H9 (cell line): Measurements from ENCODE around the gene GLDC. TPM values are rescaled to one million over a fixed set of nuclear protein-coding genes. Genes with fewer than 3 reads are reported as not detected.

Source experiments
- DNase-seq: peaks from one replicate; pipeline ENCODE4 v3.0.0-alpha.2; 2017
- H2AFZ ChIP-seq: one replicate; pipeline ENCODE4 v1.6.1; 2013; ENCODE audit warnings: mild to moderate bottlenecking, low read length, control low read depth, moderate library complexity
- H2AK5ac ChIP-seq: 2 replicates; pipeline ENCODE4 v1.6.1; 2013; ENCODE audit warnings: low read length, control low read depth, mixed read lengths; ENCODE audit not compliant: insufficient read length
- H2BK120ac ChIP-seq: one replicate; pipeline ENCODE4 v1.6.1; 2013; ENCODE audit warnings: low read depth, mild to moderate bottlenecking, low read length, control low read depth, inconsistent platforms; ENCODE audit not compliant: poor library complexity, severe bottlenecking
- H2BK12ac ChIP-seq: 2 replicates; pipeline ENCODE4 v1.6.1; 2013; ENCODE audit warnings: low read length, control low read depth, mixed read lengths, low read depth; ENCODE audit not compliant: insufficient read length
- H2BK15ac ChIP-seq: 2 replicates; pipeline ENCODE4 v1.6.1; 2013; ENCODE audit warnings: low read depth, low read length, control low read depth
- H2BK20ac ChIP-seq: one replicate; pipeline ENCODE4 v1.6.1; 2013; ENCODE audit warnings: low read depth, mild to moderate bottlenecking, low read length, control low read depth, inconsistent platforms; ENCODE audit not compliant: poor library complexity, severe bottlenecking
- H2BK5ac ChIP-seq: 2 replicates; pipeline ENCODE4 v1.6.1; 2013; ENCODE audit warnings: low read length, control low read depth, mixed read lengths; ENCODE audit not compliant: insufficient read length
- H3K14ac ChIP-seq: 2 replicates; pipeline ENCODE4 v1.6.1; 2013; ENCODE audit warnings: low read length, control low read depth; ENCODE audit not compliant: insufficient read depth
- H3K18ac ChIP-seq: 2 replicates; pipeline ENCODE4 v1.6.1; 2013; ENCODE audit warnings: low read depth, mild to moderate bottlenecking, mixed read lengths, low read length, control low read depth; ENCODE audit not compliant: insufficient read length
- H3K23ac ChIP-seq: 2 replicates; pipeline ENCODE4 v1.6.1; 2013; ENCODE audit warnings: low read length, control low read depth, mixed read lengths, low read depth; ENCODE audit not compliant: insufficient read length
- H3K23me2 ChIP-seq: 2 replicates; pipeline ENCODE4 v1.6.1; 2013; ENCODE audit warnings: low read depth, mild to moderate bottlenecking, mixed read lengths, low read length, control low read depth; ENCODE audit not compliant: insufficient read length, poor library complexity, severe bottlenecking
- H3K27ac ChIP-seq: 2 replicates; pipeline ENCODE4 v1.5.1; 2013; ENCODE audit warnings: low read length, control low read depth, mixed read lengths, low read depth; ENCODE audit not compliant: insufficient read length
- H3K27me3 ChIP-seq: 2 replicates; pipeline ENCODE4 v1.6.1; 2013; ENCODE audit warnings: low read length, control low read depth, inconsistent platforms; ENCODE audit not compliant: insufficient read depth
- H3K4ac ChIP-seq: 2 replicates; pipeline ENCODE4 v1.6.1; 2013; ENCODE audit warnings: low read depth, mild to moderate bottlenecking, control low read depth, inconsistent platforms, low read length, moderate library complexity
- H3K4me1 ChIP-seq: 2 replicates; pipeline ENCODE4 v1.6.1; 2013; ENCODE audit warnings: low read length, control low read depth, inconsistent platforms; ENCODE audit not compliant: insufficient read depth
- H3K4me2 ChIP-seq: 2 replicates; pipeline ENCODE4 v1.6.1; 2013; ENCODE audit warnings: low read length, control low read depth, mixed read lengths; ENCODE audit not compliant: insufficient read length, insufficient read depth
- H3K56ac ChIP-seq: 2 replicates; pipeline ENCODE4 v1.6.1; 2013; ENCODE audit warnings: low read depth, mild to moderate bottlenecking, mixed read lengths, low read length, control low read depth; ENCODE audit not compliant: insufficient read length
- H3K79me1 ChIP-seq: 2 replicates; pipeline ENCODE4 v1.6.1; 2013; ENCODE audit warnings: low read depth, mild to moderate bottlenecking, moderate library complexity, low read length, control low read depth, inconsistent platforms; ENCODE audit not compliant: insufficient read depth, poor library complexity, severe bottlenecking
- H3K79me2 ChIP-seq: 2 replicates; pipeline ENCODE4 v1.6.1; 2013; ENCODE audit warnings: low read length, control low read depth, inconsistent platforms; ENCODE audit not compliant: insufficient read depth
- H3K9ac ChIP-seq: 2 replicates; pipeline ENCODE4 v1.6.1; 2013; ENCODE audit warnings: low read length, control low read depth, mixed read lengths; ENCODE audit not compliant: insufficient read length; ENCODE audit errors: extremely low read depth
- H3K9me3 ChIP-seq: one replicate; pipeline ENCODE4 v1.6.1; 2013; ENCODE audit warnings: low read depth, low read length, inconsistent platforms; ENCODE audit not compliant: control insufficient read depth
- H3T11ph ChIP-seq: one replicate; pipeline ENCODE4 v1.6.1; 2013; ENCODE audit warnings: mild to moderate bottlenecking, low read length, control low read depth, inconsistent platforms
- H4K20me1 ChIP-seq: one replicate; pipeline ENCODE4 v1.6.1; 2013; ENCODE audit not compliant: control insufficient read depth, insufficient read length, insufficient read depth
- H4K5ac ChIP-seq: 2 replicates; pipeline ENCODE4 v1.6.1; 2013; ENCODE audit warnings: low read depth, mild to moderate bottlenecking, mixed read lengths, low read length, control low read depth; ENCODE audit not compliant: insufficient read length
- H4K8ac ChIP-seq: replicated peaks from 2 replicates; pipeline ENCODE4 v1.6.1; 2013; ENCODE audit warnings: low read length, control low read depth, mixed read lengths, low read depth; ENCODE audit not compliant: insufficient read length
- H4K91ac ChIP-seq: 2 replicates; pipeline ENCODE4 v1.6.1; 2013; ENCODE audit warnings: low read depth, mild to moderate bottlenecking, moderate library complexity, mixed read lengths, low read length, control low read depth; ENCODE audit not compliant: insufficient read length
- H3K27ac Mint-ChIP-seq, 3 experiments: 2 replicates in 2 of 3; 3 replicates in 1 of 3; pipeline ENCODE4 v1.8.0; 2020 to 2021; ENCODE audit warnings: mixed read lengths in 3 of 3, mild to moderate bottlenecking in 1 of 3, moderate library complexity in 1 of 3
- H3K27me3 Mint-ChIP-seq: 2 replicates; pipeline ENCODE4 v1.8.0; 2021; ENCODE audit warnings: low read depth, mild to moderate bottlenecking, moderate library complexity, mixed read lengths
- H3K36me3 Mint-ChIP-seq, 3 experiments: 2 replicates in 2 of 3; 3 replicates in 1 of 3; pipeline ENCODE4 v1.8.0; 2020 to 2021; ENCODE audit warnings: low read depth in 3 of 3, mixed read lengths in 3 of 3; ENCODE audit not compliant: insufficient read depth in 1 of 3
- H3K4me1 Mint-ChIP-seq, 2 experiments: 2 replicates each; pipeline ENCODE4 v1.8.0; 2020; ENCODE audit warnings: mixed read lengths in 2 of 2
- H3K4me3 Mint-ChIP-seq, 2 experiments: 2 replicates in 1 of 2; 3 replicates in 1 of 2; pipeline ENCODE4 v1.8.0; 2020 to 2021; ENCODE audit warnings: mild to moderate bottlenecking in 2 of 2, mixed read lengths in 2 of 2, moderate library complexity in 1 of 2
- H3K9me3 Mint-ChIP-seq, 2 experiments: 2 replicates in 1 of 2; 3 replicates in 1 of 2; pipeline ENCODE4 v1.8.0; 2020; ENCODE audit warnings: mild to moderate bottlenecking in 2 of 2, mixed read lengths in 2 of 2, moderate library complexity in 1 of 2
- WGBS: extraction: QIAGEN DNeasy Blood & Tissue Kit; methylation state at CpG from one replicate; pipeline ENCODE4 v1.1.7; 2013; ENCODE audit warnings: missing lambda C conversion rate, low lambda C conversion rate, mixed read lengths; ENCODE audit not compliant: insufficient read length; ENCODE audit errors: extremely low coverage; 5-methylcytosine and 5-hydroxymethylcytosine counted together
- total RNA-seq: library from RNA; stranded (reverse); gene quantifications from 2 replicates; pipeline ENCODE4 v1.2.1, GENCODE V29; 2021
- TF ChIP-seq, protein P1 (sequence below): fragments of 200-600 bp; sonication (generic); conservative IDR thresholded peaks from 3 replicates; pipeline ENCODE4 v1.8.0; 2021; ENCODE audit warnings: antibody characterized with exemption, mild to moderate bottlenecking

The GLDC gene
- total RNA-seq, 1 experiment from 2014 or later: 74.4 TPM

DNA sequence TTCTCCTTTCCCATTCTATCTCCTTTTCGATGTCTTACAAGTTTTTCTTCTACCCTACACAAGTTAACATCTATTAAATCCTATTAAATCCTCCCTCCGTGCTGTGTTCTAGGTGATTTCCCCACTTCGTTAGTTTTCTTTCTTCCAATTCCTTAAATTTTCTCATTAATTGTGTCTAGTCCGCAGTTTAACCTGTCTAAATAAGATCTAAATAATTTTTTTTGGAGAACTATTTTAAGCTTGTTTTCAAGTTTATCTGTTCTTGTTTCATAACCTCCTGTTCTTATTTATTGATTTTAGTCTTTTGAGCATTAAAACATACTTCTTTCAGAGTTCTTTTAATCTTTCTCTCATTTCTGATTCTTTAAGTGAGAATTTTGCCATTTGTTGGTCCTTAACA lies 123.3 kb downstream of the GLDC start:
- Histone ChIP-seq H2BK20ac (no peak overlapping the region), H3K14ac (no peak overlapping the region), H3K23me2 (no peaks in the 10 kb centered on the region), H4K5ac (no peak overlapping the region), H4K8ac (no peak overlapping the region), H4K20me1 (no peaks in the 10 kb centered on the region), H3T11ph (no peak overlapping the region), H3K27me3 (no peaks in the 10 kb centered on the region), H3K27ac (no peak overlapping the region), H2BK12ac (no peak overlapping the region), H3K56ac (no peak overlapping the region), H3K23ac (no peak overlapping the region), H4K91ac (no peak overlapping the region), H3K4me1 (no peaks in the 10 kb centered on the region), H2AFZ (no peak overlapping the region), H3K9me3 (no peaks in the 10 kb centered on the region), H2BK120ac (no peak overlapping the region), H3K79me1 (no peaks in the 10 kb centered on the region), H2BK15ac (no peak overlapping the region), H3K4me2 (no peak overlapping the region), H3K18ac (no peak overlapping the region), H3K9ac (no peak overlapping the region), H3K79me2 (no peaks in the 10 kb centered on the region), H3K4ac (no peak overlapping the region), H2BK5ac (no peak overlapping the region), H2AK5ac (no peak overlapping the region)
- no peak for DNase-seq
- Mint-ChIP-seq H3K4me3 (no peak overlapping the region), H3K36me3 (peaks cover 5 to 16% (median 15%) of the 10 kb centered on the region in 3 experiments; a peak in 6 of 7 replicates), H3K4me1 (peaks cover 0 to 4% of the 10 kb centered on the region in 2 experiments; a peak in 2 of 4 replicates), H3K27me3 (no peaks in the 10 kb centered on the region), H3K9me3 (peaks cover 11 to 18% of the 10 kb centered on the region in 2 experiments; a peak in 3 of 5 replicates), H3K27ac (no peak overlapping the region)
- whole genome bisulfite sequencing: 100% methylated on average over 1 of the region's 4 CpGs
- TF ChIP-seq, protein P1, sequence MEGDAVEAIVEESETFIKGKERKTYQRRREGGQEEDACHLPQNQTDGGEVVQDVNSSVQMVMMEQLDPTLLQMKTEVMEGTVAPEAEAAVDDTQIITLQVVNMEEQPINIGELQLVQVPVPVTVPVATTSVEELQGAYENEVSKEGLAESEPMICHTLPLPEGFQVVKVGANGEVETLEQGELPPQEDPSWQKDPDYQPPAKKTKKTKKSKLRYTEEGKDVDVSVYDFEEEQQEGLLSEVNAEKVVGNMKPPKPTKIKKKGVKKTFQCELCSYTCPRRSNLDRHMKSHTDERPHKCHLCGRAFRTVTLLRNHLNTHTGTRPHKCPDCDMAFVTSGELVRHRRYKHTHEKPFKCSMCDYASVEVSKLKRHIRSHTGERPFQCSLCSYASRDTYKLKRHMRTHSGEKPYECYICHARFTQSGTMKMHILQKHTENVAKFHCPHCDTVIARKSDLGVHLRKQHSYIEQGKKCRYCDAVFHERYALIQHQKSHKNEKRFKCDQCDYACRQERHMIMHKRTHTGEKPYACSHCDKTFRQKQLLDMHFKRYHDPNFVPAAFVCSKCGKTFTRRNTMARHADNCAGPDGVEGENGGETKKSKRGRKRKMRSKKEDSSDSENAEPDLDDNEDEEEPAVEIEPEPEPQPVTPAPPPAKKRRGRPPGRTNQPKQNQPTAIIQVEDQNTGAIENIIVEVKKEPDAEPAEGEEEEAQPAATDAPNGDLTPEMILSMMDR: no peak
